HEK293 (cell line): Measurements from ENCODE around the gene THAP2.
"Not testable (repeated sequence)": the region's sequence is repeated elsewhere in the genome, so short reads cannot be mapped to it uniquely, and the experiment has no call there.

ENCODE experiments used
- CTCF ChIA-PET: fragments of 350-600 bp; formaldehyde crosslinking; extraction: SDS; loops from one replicate; lab custom pipeline; 2021; ENCODE audit warnings: antibody characterized with exemption; lab: Yijun Ruan, JAX
- POLR2A ChIA-PET: fragments of 300-600 bp; formaldehyde crosslinking; extraction: SDS; loops from one replicate; lab custom pipeline; 2020; ENCODE audit warnings: antibody characterized with exemption, inconsistent platforms; lab: Yijun Ruan, JAX
- H3K27ac ChIP-seq: fragments of 200-500 bp; sonication (Bioruptor generic); 2 replicates; pipeline ENCODE4 v1.5.1; 2014; ENCODE audit warnings: low read depth, low read length, control low read depth, inconsistent platforms; ENCODE audit errors: extremely low read depth
- H3K36me3 ChIP-seq, 2 experiments: fragments of 200-500 bp in 1 of 2; sonication (Bioruptor generic) in 1 of 2; 1 replicate in 1 of 2; 2 replicates in 1 of 2; pipeline ENCODE4 v1.5.1; 2014 to 2017; ENCODE audit warnings: inconsistent platforms in 2 of 2, low read length in 2 of 2; ENCODE audit not compliant: control insufficient read depth in 2 of 2, insufficient read depth in 1 of 2
- H3K4me1 ChIP-seq: fragments of 200-500 bp; sonication (Bioruptor generic); 2 replicates; pipeline ENCODE4 v1.5.1; 2014; ENCODE audit warnings: mild to moderate bottlenecking, low read length, inconsistent platforms; ENCODE audit not compliant: control insufficient read depth, insufficient read depth
- H3K4me3 ChIP-seq: 2 replicates; pipeline ENCODE4 v1.5.1; 2011; ENCODE audit warnings: low read depth, mild to moderate bottlenecking, control low read depth, low read length, moderate library complexity
- H3K9me3 ChIP-seq: fragments of 200-500 bp; sonication (Bioruptor generic); 2 replicates; pipeline ENCODE4 v1.5.1; 2014; ENCODE audit warnings: low read depth, low read length, inconsistent platforms; ENCODE audit not compliant: control insufficient read depth, insufficient read depth
- GLI2 ChIP-seq: fragments of 450-650 bp; formaldehyde crosslinking; IDR thresholded peaks from 2 replicates; pipeline ENCODE4; 2017; ENCODE audit warnings: missing biosample characterization, missing genetic modification characterization, low read depth, borderline replicate concordance
- PRDM2 ChIP-seq: fragments of 450-650 bp; formaldehyde crosslinking; IDR thresholded peaks from 2 replicates; pipeline ENCODE4 v1.5.1; 2016; ENCODE audit warnings: missing biosample characterization, missing genetic modification characterization, borderline replicate concordance
- SP7 ChIP-seq: fragments of 450-650 bp; formaldehyde crosslinking; IDR thresholded peaks from 2 replicates; pipeline ENCODE4 v1.5.1; 2016; ENCODE audit warnings: missing biosample characterization, missing genetic modification characterization
- ZBTB11 ChIP-seq: fragments of 450-650 bp; formaldehyde crosslinking; conservative IDR thresholded peaks from 2 replicates; pipeline ENCODE4 v1.5.1; 2016; ENCODE audit warnings: low read depth, missing biosample characterization, missing genetic modification characterization
- ZFP3 ChIP-seq: fragments of 450-650 bp; formaldehyde crosslinking; IDR thresholded peaks from 2 replicates; pipeline ENCODE4 v1.5.1; 2016; ENCODE audit warnings: low read depth, missing biosample characterization, missing genetic modification characterization
- ZFP37 ChIP-seq: fragments of 450-650 bp; formaldehyde crosslinking; IDR thresholded peaks from 2 replicates; pipeline ENCODE4 v1.5.1; 2016; ENCODE audit warnings: missing biosample characterization, missing genetic modification characterization
- ZNF133 ChIP-seq: fragments of 450-650 bp; formaldehyde crosslinking; IDR thresholded peaks from 2 replicates; pipeline ENCODE4 v1.5.1; 2016; ENCODE audit warnings: missing biosample characterization, missing genetic modification characterization
- ZNF2 ChIP-seq: fragments of 450-650 bp; formaldehyde crosslinking; IDR thresholded peaks from 2 replicates; pipeline ENCODE4 v1.5.1; 2016; ENCODE audit warnings: missing biosample characterization, missing genetic modification characterization
- ZNF223 ChIP-seq: fragments of 450-650 bp; formaldehyde crosslinking; IDR thresholded peaks from 2 replicates; pipeline ENCODE4 v1.5.1; 2016; ENCODE audit warnings: missing biosample characterization, missing genetic modification characterization
- ZNF26 ChIP-seq: fragments of 450-650 bp; formaldehyde crosslinking; IDR thresholded peaks from 2 replicates; pipeline ENCODE4 v1.5.1; 2016; ENCODE audit warnings: missing biosample characterization, missing genetic modification characterization
- ZNF416 ChIP-seq: fragments of 450-650 bp; formaldehyde crosslinking; IDR thresholded peaks from 2 replicates; pipeline ENCODE4 v1.5.1; 2016; ENCODE audit warnings: missing biosample characterization, missing genetic modification characterization
- ZNF513 ChIP-seq: fragments of 450-650 bp; IDR thresholded peaks from 2 replicates; pipeline ENCODE4 v1.5.1; 2018; ENCODE audit warnings: missing biosample characterization, missing genetic modification characterization
- ZNF596 ChIP-seq: fragments of 450-650 bp; IDR thresholded peaks from 2 replicates; pipeline ENCODE4 v1.5.0; 2018; ENCODE audit warnings: missing biosample characterization, mild to moderate bottlenecking, missing genetic modification characterization, moderate library complexity
- ZNF629 ChIP-seq: fragments of 450-650 bp; formaldehyde crosslinking; IDR thresholded peaks from 2 replicates; pipeline ENCODE4 v1.5.1; 2017; ENCODE audit warnings: missing biosample characterization, missing genetic modification characterization
- ZNF768 ChIP-seq: fragments of 450-650 bp; formaldehyde crosslinking; IDR thresholded peaks from 2 replicates; pipeline ENCODE4 v1.5.1; 2018; ENCODE audit warnings: missing biosample characterization, mild to moderate bottlenecking, missing genetic modification characterization

THAP2 gene

GRCh38 chr12:71686658-71687025, 22.5 kb downstream of the THAP2 start (continued):
- TF ChIP-seq ZNF26 (tag by site-specific recombination) (no peak), SP7 (tag by site-specific recombination) (no peak)

- H3K4me3 ChIP-seq, result peak overlapping the region; percentile 97
- H3K4me1 ChIP-seq, H3K9me3 ChIP-seq, H3K27ac ChIP-seq, H3K36me3 ChIP-seq: not testable (repeated sequence)
- ChIA-PET POLR2A (interaction anchor here (5.1 kb wide), 1 partner anchor 24 kb away, joined by 90 read pairs; the partner anchor contains the start of genes THAP2 and ZFC3H1), CTCF (interaction anchor here (1.1 to 4.1 kb wide), 3 partner anchors 50 to 159 kb away, joined by 3 to 17 read pairs (median 4); no protein-coding TSS in a partner anchor)
Observed at GRCh38 chr12:71687172-71687571, 23.1 kb downstream of the THAP2 start.

GRCh38 chr12:71688961-71689570, 25.0 kb downstream of the THAP2 start:
- ChIA-PET CTCF (no interaction called here), POLR2A (no interaction called here)
- Histone ChIP-seq H3K4me1 (0 out of 2 replicates have a peak, but pooled peaks cover 3% of the 10 kb centered on the region), H3K9me3 (no peaks in the 10 kb centered on the region), H3K4me3 (no peak overlapping the region), H3K27ac (no peak overlapping the region), H3K36me3 (peaks cover 2 to 5% of the 10 kb centered on the region in 2 experiments; a peak in 2 of 3 replicates)
- TF ChIP-seq SP7 (tag by site-specific recombination) (no peak), GLI2 (tag by site-specific recombination) (no peak), ZNF768 (tag by site-specific recombination) (no peak), PRDM2 (tag by site-specific recombination) (no peak), ZFP37 (tag by site-specific recombination) (no peak), ZNF133 (no peak), ZNF2 (tag by site-specific recombination) (no peak)

GRCh38 chr12:71691504-71692129, 27.5 kb downstream of the THAP2 start:
- H3K36me3 ChIP-seq, result peaks cover 7 to 10% of the 10 kb centered on the region in 2 experiments; a peak in 2 of 3 replicates
- H3K27ac ChIP-seq, result no peak overlapping the region
- 0 out of 2 replicates have a peak, but pooled peaks cover 3% of the 10 kb centered on the region for H3K4me1 ChIP-seq
- ChIA-PET POLR2A (interaction anchor here (0.6 kb wide), 1 partner anchor 556 kb away, joined by 6 read pairs; no protein-coding TSS in a partner anchor), CTCF (no interaction called here)
- no peaks in the 10 kb centered on the region for H3K9me3 ChIP-seq
- no peak overlapping the region for H3K4me3 ChIP-seq
- TF ChIP-seq ZNF513 (tag by site-specific recombination), result no peak
- 0 out of 2 replicates have a peak, but pooled peaks have one; percentile 12 for TF ChIP-seq ZNF596 (tag by site-specific recombination)
- TF ChIP-seq ZNF629, result no peak
- TF ChIP-seq ZFP3 (tag by site-specific recombination), result no peak
- TF ChIP-seq ZNF416, result no peak
- 0 out of 2 replicates have a peak, but pooled peaks have one; percentile 22 for TF ChIP-seq ZBTB11 (tag by site-specific recombination)
- TF ChIP-seq ZNF223 (tag by site-specific recombination), result no peak
